GM23338 (cell line): ENCODE results near the gene KAZN. TPM values are rescaled to one million over a fixed set of nuclear protein-coding genes. Genes with fewer than 3 reads are reported as not detected.

Source experiments
- CREB1 ChIP-seq: fragments of 250-450 bp; sonication (Bioruptor Pico); IDR thresholded peaks from 2 replicates; pipeline ENCODE4 v1.5.0; 2020; ENCODE audit warnings: low read depth, mild to moderate bottlenecking, moderate library complexity
- EZH2 ChIP-seq: fragments of 200-600 bp; sonication (generic); IDR thresholded peaks from one replicate; pipeline ENCODE4 v1.8.0; 2017; ENCODE audit warnings: antibody characterized with exemption, mild to moderate bottlenecking, low read depth; ENCODE audit not compliant: unreplicated experiment
- EZH2phosphoT487 ChIP-seq: fragments of 200-600 bp; sonication (generic); IDR thresholded peaks from one replicate; pipeline ENCODE4 v1.8.1; 2018; ENCODE audit warnings: antibody characterized with exemption; ENCODE audit not compliant: unreplicated experiment
- NANOG ChIP-seq: IDR thresholded peaks from 2 replicates; pipeline ENCODE4 v1.6.1; 2016; ENCODE audit warnings: antibody characterized with exemption, borderline replicate concordance
- POLR2AphosphoS5 ChIP-seq: IDR thresholded peaks from 2 replicates; pipeline ENCODE4 v1.6.1; 2016; ENCODE audit warnings: antibody characterized with exemption, low read depth
- STAT1 ChIP-seq: IDR thresholded peaks from one replicate; pipeline ENCODE4 v1.6.1; 2016; ENCODE audit warnings: antibody characterized with exemption; ENCODE audit not compliant: unreplicated experiment
- ZNF114 ChIP-seq: fragments of 250-450 bp; sonication (Bioruptor Pico); IDR thresholded peaks from 2 replicates; pipeline ENCODE4 v1.5.0; 2020; ENCODE audit warnings: mild to moderate bottlenecking, moderate library complexity
- ZNF331 ChIP-seq: fragments of 250-450 bp; sonication (Bioruptor Pico); IDR thresholded peaks from 2 replicates; pipeline ENCODE4 v1.5.0; 2020; ENCODE audit warnings: low read depth, mild to moderate bottlenecking, moderate library complexity
- polyA plus RNA-seq: library from polyadenylated mRNA; unstranded; fragments of >200 nt; fragmentation: Nextera tagmentation; extraction: Ambion mirVana; gene quantifications from 2 replicates; pipeline ENCODE4 v1.2.1, GENCODE V29; 2016
- total RNA-seq: library from RNA; depleted of rRNA; stranded (reverse); fragments of >200 nt; shearing (Covaris generic); gene quantifications from 2 replicates; pipeline ENCODE4 v1.2.3, GENCODE V29; 2014
- TF ChIP-seq, protein P1 (sequence below): fragments of 250-450 bp; sonication (Bioruptor Pico); IDR thresholded peaks from 2 replicates; pipeline ENCODE4 v1.5.0; 2020; ENCODE audit warnings: mild to moderate bottlenecking, moderate library complexity
- TF ChIP-seq, protein P2 (sequence below): IDR thresholded peaks from 2 replicates; pipeline ENCODE4 v1.6.1; 2016; ENCODE audit warnings: antibody characterized with exemption
- TF ChIP-seq, protein P3 (sequence below): IDR thresholded peaks from one replicate; pipeline ENCODE4 v1.6.1; 2018; ENCODE audit warnings: antibody characterized with exemption; ENCODE audit not compliant: unreplicated experiment

KAZN gene
- total and polyA plus RNA-seq, 2 experiments from 2014 or later, result 9.9 to 15.0 TPM

DNA sequence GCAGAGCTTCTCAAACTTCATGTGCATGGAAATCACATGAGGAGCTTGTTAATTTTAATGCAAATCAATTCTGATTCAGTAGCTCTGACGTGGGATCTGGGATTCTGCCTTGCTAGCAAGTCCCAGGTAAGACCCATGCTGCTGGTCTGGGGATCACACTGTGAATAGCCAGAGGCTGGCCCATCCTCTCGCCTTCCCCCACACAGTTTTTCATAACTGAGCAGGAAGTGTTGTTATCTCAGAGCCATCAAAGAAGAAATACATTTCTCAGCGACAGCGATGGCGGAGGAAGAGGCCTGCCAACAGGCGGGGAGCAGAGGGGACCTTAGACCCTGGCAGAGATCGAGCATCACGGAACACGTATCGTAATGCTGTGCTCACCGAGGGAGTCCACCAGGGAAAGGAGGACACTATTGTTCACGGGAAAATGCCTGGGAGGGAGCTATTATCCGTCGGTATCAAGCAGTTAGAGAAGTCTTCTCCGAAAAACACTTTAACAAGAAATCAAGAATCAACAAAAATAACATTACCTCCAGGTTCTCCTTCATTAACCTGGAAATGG lies 286.2 kb downstream of the KAZN start (continued):
- TF ChIP-seq, protein P1, sequence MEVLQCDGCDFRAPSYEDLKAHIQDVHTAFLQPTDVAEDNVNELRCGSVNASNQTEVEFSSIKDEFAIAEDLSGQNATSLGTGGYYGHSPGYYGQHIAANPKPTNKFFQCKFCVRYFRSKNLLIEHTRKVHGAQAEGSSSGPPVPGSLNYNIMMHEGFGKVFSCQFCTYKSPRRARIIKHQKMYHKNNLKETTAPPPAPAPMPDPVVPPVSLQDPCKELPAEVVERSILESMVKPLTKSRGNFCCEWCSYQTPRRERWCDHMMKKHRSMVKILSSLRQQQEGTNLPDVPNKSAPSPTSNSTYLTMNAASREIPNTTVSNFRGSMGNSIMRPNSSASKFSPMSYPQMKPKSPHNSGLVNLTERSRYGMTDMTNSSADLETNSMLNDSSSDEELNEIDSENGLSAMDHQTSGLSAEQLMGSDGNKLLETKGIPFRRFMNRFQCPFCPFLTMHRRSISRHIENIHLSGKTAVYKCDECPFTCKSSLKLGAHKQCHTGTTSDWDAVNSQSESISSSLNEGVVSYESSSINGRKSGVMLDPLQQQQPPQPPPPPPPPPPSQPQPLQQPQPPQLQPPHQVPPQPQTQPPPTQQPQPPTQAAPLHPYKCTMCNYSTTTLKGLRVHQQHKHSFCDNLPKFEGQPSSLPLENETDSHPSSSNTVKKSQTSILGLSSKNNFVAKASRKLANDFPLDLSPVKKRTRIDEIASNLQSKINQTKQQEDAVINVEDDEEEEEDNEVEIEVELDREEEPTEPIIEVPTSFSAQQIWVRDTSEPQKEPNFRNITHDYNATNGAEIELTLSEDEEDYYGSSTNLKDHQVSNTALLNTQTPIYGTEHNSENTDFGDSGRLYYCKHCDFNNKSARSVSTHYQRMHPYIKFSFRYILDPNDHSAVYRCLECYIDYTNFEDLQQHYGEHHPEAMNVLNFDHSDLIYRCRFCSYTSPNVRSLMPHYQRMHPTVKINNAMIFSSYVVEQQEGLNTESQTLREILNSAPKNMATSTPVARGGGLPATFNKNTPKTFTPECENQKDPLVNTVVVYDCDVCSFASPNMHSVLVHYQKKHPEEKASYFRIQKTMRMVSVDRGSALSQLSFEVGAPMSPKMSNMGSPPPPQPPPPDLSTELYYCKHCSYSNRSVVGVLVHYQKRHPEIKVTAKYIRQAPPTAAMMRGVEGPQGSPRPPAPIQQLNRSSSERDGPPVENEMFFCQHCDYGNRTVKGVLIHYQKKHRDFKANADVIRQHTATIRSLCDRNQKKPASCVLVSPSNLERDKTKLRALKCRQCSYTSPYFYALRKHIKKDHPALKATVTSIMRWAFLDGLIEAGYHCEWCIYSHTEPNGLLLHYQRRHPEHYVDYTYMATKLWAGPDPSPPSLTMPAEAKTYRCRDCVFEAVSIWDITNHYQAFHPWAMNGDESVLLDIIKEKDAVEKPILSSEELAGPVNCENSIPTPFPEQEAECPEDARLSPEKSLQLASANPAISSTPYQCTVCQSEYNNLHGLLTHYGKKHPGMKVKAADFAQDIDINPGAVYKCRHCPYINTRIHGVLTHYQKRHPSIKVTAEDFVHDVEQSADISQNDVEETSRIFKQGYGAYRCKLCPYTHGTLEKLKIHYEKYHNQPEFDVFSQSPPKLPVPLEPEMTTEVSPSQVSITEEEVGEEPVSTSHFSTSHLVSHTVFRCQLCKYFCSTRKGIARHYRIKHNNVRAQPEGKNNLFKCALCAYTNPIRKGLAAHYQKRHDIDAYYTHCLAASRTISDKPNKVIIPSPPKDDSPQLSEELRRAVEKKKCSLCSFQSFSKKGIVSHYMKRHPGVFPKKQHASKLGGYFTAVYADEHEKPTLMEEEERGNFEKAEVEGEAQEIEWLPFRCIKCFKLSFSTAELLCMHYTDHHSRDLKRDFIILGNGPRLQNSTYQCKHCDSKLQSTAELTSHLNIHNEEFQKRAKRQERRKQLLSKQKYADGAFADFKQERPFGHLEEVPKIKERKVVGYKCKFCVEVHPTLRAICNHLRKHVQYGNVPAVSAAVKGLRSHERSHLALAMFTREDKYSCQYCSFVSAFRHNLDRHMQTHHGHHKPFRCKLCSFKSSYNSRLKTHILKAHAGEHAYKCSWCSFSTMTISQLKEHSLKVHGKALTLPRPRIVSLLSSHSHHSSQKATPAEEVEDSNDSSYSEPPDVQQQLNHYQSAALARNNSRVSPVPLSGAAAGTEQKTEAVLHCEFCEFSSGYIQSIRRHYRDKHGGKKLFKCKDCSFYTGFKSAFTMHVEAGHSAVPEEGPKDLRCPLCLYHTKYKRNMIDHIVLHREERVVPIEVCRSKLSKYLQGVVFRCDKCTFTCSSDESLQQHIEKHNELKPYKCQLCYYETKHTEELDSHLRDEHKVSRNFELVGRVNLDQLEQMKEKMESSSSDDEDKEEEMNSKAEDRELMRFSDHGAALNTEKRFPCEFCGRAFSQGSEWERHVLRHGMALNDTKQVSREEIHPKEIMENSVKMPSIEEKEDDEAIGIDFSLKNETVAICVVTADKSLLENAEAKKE, result no peak
- TF ChIP-seq ZNF114, result no peak
- TF ChIP-seq, protein P2, sequence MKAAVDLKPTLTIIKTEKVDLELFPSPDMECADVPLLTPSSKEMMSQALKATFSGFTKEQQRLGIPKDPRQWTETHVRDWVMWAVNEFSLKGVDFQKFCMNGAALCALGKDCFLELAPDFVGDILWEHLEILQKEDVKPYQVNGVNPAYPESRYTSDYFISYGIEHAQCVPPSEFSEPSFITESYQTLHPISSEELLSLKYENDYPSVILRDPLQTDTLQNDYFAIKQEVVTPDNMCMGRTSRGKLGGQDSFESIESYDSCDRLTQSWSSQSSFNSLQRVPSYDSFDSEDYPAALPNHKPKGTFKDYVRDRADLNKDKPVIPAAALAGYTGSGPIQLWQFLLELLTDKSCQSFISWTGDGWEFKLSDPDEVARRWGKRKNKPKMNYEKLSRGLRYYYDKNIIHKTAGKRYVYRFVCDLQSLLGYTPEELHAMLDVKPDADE, result no peak
- no peak for TF ChIP-seq STAT1
- TF ChIP-seq POLR2AphosphoS5, result no peak
- no peak for TF ChIP-seq CREB1 (CRISPR knock-in tag)
- TF ChIP-seq, protein P3, sequence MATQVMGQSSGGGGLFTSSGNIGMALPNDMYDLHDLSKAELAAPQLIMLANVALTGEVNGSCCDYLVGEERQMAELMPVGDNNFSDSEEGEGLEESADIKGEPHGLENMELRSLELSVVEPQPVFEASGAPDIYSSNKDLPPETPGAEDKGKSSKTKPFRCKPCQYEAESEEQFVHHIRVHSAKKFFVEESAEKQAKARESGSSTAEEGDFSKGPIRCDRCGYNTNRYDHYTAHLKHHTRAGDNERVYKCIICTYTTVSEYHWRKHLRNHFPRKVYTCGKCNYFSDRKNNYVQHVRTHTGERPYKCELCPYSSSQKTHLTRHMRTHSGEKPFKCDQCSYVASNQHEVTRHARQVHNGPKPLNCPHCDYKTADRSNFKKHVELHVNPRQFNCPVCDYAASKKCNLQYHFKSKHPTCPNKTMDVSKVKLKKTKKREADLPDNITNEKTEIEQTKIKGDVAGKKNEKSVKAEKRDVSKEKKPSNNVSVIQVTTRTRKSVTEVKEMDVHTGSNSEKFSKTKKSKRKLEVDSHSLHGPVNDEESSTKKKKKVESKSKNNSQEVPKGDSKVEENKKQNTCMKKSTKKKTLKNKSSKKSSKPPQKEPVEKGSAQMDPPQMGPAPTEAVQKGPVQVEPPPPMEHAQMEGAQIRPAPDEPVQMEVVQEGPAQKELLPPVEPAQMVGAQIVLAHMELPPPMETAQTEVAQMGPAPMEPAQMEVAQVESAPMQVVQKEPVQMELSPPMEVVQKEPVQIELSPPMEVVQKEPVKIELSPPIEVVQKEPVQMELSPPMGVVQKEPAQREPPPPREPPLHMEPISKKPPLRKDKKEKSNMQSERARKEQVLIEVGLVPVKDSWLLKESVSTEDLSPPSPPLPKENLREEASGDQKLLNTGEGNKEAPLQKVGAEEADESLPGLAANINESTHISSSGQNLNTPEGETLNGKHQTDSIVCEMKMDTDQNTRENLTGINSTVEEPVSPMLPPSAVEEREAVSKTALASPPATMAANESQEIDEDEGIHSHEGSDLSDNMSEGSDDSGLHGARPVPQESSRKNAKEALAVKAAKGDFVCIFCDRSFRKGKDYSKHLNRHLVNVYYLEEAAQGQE, result no peak
- TF ChIP-seq NANOG, result no peak
- TF ChIP-seq EZH2phosphoT487, result no peak
- TF ChIP-seq ZNF331 (CRISPR knock-in tag), result no peak
- TF ChIP-seq EZH2, result no peak
